Activated CD4-positive, alpha-beta memory T cell treated with anti-CD3 and anti-CD28 coated beads for 36 hours (primary cell): ENCODE measurements around the gene NELL2. TPM values are rescaled to one million over a fixed set of nuclear protein-coding genes. Genes with fewer than 3 reads are reported as not detected.

Source experiments
- CTCF ChIA-PET: fragments of 350-600 bp; sonication (Branson Sonifier 250); formaldehyde crosslinking; loops from one replicate; lab custom pipeline; 2021; ENCODE audit warnings: antibody characterized with exemption, inconsistent platforms; lab: Charles Lee
- POLR2A ChIA-PET: fragments of 350-600 bp; sonication (Branson Sonifier 250); formaldehyde crosslinking; loops from one replicate; lab custom pipeline; 2021; ENCODE audit warnings: antibody characterized with exemption; lab: Charles Lee
- DNase-seq: peaks from one replicate; pipeline ENCODE4 v3.0.0-alpha.2; 2020
- H3K27ac Mint-ChIP-seq: one replicate; pipeline ENCODE4 v1.8.0; 2021; ENCODE audit warnings: mixed read lengths
- H3K27me3 Mint-ChIP-seq: one replicate; pipeline ENCODE4 v1.8.0; 2021; ENCODE audit warnings: mixed read lengths
- H3K36me3 Mint-ChIP-seq: one replicate; pipeline ENCODE4 v1.8.0; 2021; ENCODE audit warnings: mixed read lengths
- H3K4me1 Mint-ChIP-seq: one replicate; pipeline ENCODE4 v1.8.0; 2021; ENCODE audit warnings: low read depth, mixed read lengths
- H3K4me3 Mint-ChIP-seq: one replicate; pipeline ENCODE4 v1.8.0; 2021; ENCODE audit warnings: mild to moderate bottlenecking, mixed read lengths
- H3K9me3 Mint-ChIP-seq: one replicate; pipeline ENCODE4 v1.8.0; 2021; ENCODE audit warnings: mixed read lengths
- intact Hi-C: fragments of 100-400 bp; cut with micrococcal nuclease; formaldehyde crosslinking; loops from one replicate; pipeline ENCODE4 v1.15.1; 2023
- total RNA-seq, 2 experiments: library from RNA; stranded (reverse); gene quantifications; one replicate each; pipeline ENCODE4 v1.2.3, GENCODE V29; 2021

The NELL2 gene
- total RNA-seq, 2 experiments from 2014 or later, result 40.5 to 43.5 TPM

GRCh38 chr12:44588651-44589050, 287.5 kb downstream of the NELL2 start:
- Mint-ChIP-seq H3K4me3 (no peak overlapping the region), H3K27me3 (no peaks in the 10 kb centered on the region), H3K36me3 (peaks cover 6% of the 10 kb centered on the region), H3K27ac (no peak overlapping the region), H3K9me3 (no peaks in the 10 kb centered on the region), H3K4me1 (no peaks in the 10 kb centered on the region)
- CTCF ChIA-PET, result no interaction called here
- DNase-seq, result no peak
- intact Hi-C loops, result no loop called here
- POLR2A ChIA-PET, result no interaction called here

- no peaks in the 10 kb centered on the region for H3K9me3 Mint-ChIP-seq
- ChIA-PET POLR2A (no interaction called here), CTCF (interaction anchor here (0.5 kb wide), 1 partner anchor 391 kb away, joined by 4 read pairs; no protein-coding TSS in a partner anchor)
- no peak overlapping the region for H3K27ac Mint-ChIP-seq
- H3K36me3 Mint-ChIP-seq, result peaks cover 2% of the 10 kb centered on the region
- H3K4me3 Mint-ChIP-seq, result no peak overlapping the region
- H3K4me1 Mint-ChIP-seq, result peaks cover 3% of the 10 kb centered on the region
- no peak for DNase-seq
- no peaks in the 10 kb centered on the region for H3K27me3 Mint-ChIP-seq
- intact Hi-C loops, result no loop called here
These were observed 291.5 kb downstream of the NELL2 start for GRCh38 chr12:44584625-44585024.

GRCh38 chr12:44582521-44582920, 293.6 kb downstream of the NELL2 start:
- Mint-ChIP-seq H3K4me3 (no peak overlapping the region), H3K27ac (no peak overlapping the region), H3K9me3 (peaks cover 3% of the 10 kb centered on the region), H3K36me3 (peaks cover 8% of the 10 kb centered on the region), H3K4me1 (peaks cover 3% of the 10 kb centered on the region), H3K27me3 (no peaks in the 10 kb centered on the region)
- ChIA-PET POLR2A (no interaction called here), CTCF (no interaction called here)
- intact Hi-C loops, result no loop called here
- no peak for DNase-seq

GRCh38 chr12:44581642-44582242, 294.4 kb downstream of the NELL2 start:
- CTCF ChIA-PET, result no interaction called here

GRCh38 chr12:44574586-44574985, 301.5 kb downstream of the NELL2 start:
- Mint-ChIP-seq H3K9me3 (peaks cover 3% of the 10 kb centered on the region), H3K4me1 (no peaks in the 10 kb centered on the region), H3K4me3 (no peak overlapping the region), H3K27ac (no peak overlapping the region), H3K27me3 (no peaks in the 10 kb centered on the region), H3K36me3 (peaks cover 6% of the 10 kb centered on the region)
- CTCF ChIA-PET, result no interaction called here
- intact Hi-C loops, result no loop called here
- POLR2A ChIA-PET, result no interaction called here
- DNase-seq, result no peak

More at GRCh38 chr12:44581642-44582242, 294.4 kb downstream of the NELL2 start:
- Mint-ChIP-seq H3K27ac (no peak overlapping the region), H3K4me1 (peaks cover 3% of the 10 kb centered on the region), H3K36me3 (peaks cover 8% of the 10 kb centered on the region), H3K4me3 (no peak overlapping the region), H3K9me3 (peaks cover 3% of the 10 kb centered on the region), H3K27me3 (no peaks in the 10 kb centered on the region)
- POLR2A ChIA-PET, result no interaction called here
- no peak for DNase-seq
- intact Hi-C loops, result no loop called here

- no peaks in the 10 kb centered on the region for H3K27me3 Mint-ChIP-seq
- H3K4me1 Mint-ChIP-seq, result no peaks in the 10 kb centered on the region
- CTCF ChIA-PET, result no interaction called here
- no peak for DNase-seq
- no peak overlapping the region for H3K27ac Mint-ChIP-seq
- H3K36me3 Mint-ChIP-seq, result peaks cover 5% of the 10 kb centered on the region
- POLR2A ChIA-PET, result no interaction called here
- intact Hi-C loops, result no loop called here
- H3K9me3 Mint-ChIP-seq, result peaks cover 3% of the 10 kb centered on the region
- H3K4me3 Mint-ChIP-seq, result no peak overlapping the region
These were observed 302.4 kb downstream of the NELL2 start for GRCh38 chr12:44573723-44574122.

- H3K27ac Mint-ChIP-seq, result no peak overlapping the region
- H3K4me3 Mint-ChIP-seq, result no peak overlapping the region
- no peaks in the 10 kb centered on the region for H3K4me1 Mint-ChIP-seq
- no peak for DNase-seq
- CTCF ChIA-PET, result no interaction called here
- POLR2A ChIA-PET, result no interaction called here
- H3K9me3 Mint-ChIP-seq, result no peaks in the 10 kb centered on the region
- intact Hi-C loops, result no loop called here
- H3K36me3 Mint-ChIP-seq, result peaks cover 1% of the 10 kb centered on the region
- H3K27me3 Mint-ChIP-seq, result no peaks in the 10 kb centered on the region
These were observed 305.0 kb downstream of the NELL2 start for GRCh38 chr12:44571006-44571550.

GRCh38 chr12:44570036-44570583, 306.0 kb downstream of the NELL2 start:
- Mint-ChIP-seq H3K9me3 (no peaks in the 10 kb centered on the region), H3K27ac (no peak overlapping the region), H3K36me3 (peaks cover 7% of the 10 kb centered on the region), H3K4me3 (no peak overlapping the region), H3K27me3 (no peaks in the 10 kb centered on the region), H3K4me1 (no peaks in the 10 kb centered on the region)
- CTCF ChIA-PET, result no interaction called here
- intact Hi-C loops, result no loop called here
- POLR2A ChIA-PET, result no interaction called here
- no peak for DNase-seq

- no peak overlapping the region for H3K27ac Mint-ChIP-seq
- intact Hi-C loops, result no loop called here
- no peak for DNase-seq
- H3K27me3 Mint-ChIP-seq, result no peaks in the 10 kb centered on the region
- CTCF ChIA-PET, result no interaction called here
- H3K36me3 Mint-ChIP-seq, result peaks cover 7% of the 10 kb centered on the region
- no peak overlapping the region for H3K4me3 Mint-ChIP-seq
- no peaks in the 10 kb centered on the region for H3K4me1 Mint-ChIP-seq
- POLR2A ChIA-PET, result no interaction called here
- no peaks in the 10 kb centered on the region for H3K9me3 Mint-ChIP-seq
These were observed 311.0 kb downstream of the NELL2 start for GRCh38 chr12:44565163-44565562.

GRCh38 chr12:44563486-44563885, 312.6 kb downstream of the NELL2 start:
- Mint-ChIP-seq H3K36me3 (peaks cover 7% of the 10 kb centered on the region), H3K27ac (no peak overlapping the region), H3K4me3 (no peak overlapping the region), H3K9me3 (no peaks in the 10 kb centered on the region), H3K27me3 (no peaks in the 10 kb centered on the region), H3K4me1 (no peaks in the 10 kb centered on the region)
- ChIA-PET POLR2A (no interaction called here), CTCF (interaction anchor here (0.7 kb wide), 1 partner anchor 14 kb away, joined by 3 read pairs; no protein-coding TSS in a partner anchor)
- intact Hi-C loops, result no loop called here
- DNase-seq, result no peak

- H3K9me3 Mint-ChIP-seq, result no peaks in the 10 kb centered on the region
- no peak overlapping the region for H3K27ac Mint-ChIP-seq
- H3K4me1 Mint-ChIP-seq, result peaks cover 2% of the 10 kb centered on the region
- CTCF ChIA-PET, result no interaction called here
- POLR2A ChIA-PET, result no interaction called here
- no peak for DNase-seq
- H3K27me3 Mint-ChIP-seq, result no peaks in the 10 kb centered on the region
- peaks cover 4% of the 10 kb centered on the region for H3K36me3 Mint-ChIP-seq
- intact Hi-C loops, result no loop called here
- no peak overlapping the region for H3K4me3 Mint-ChIP-seq
These were observed 317.6 kb downstream of the NELL2 start for GRCh38 chr12:44558340-44559100.

GRCh38 chr12:44555454-44555853, 320.7 kb downstream of the NELL2 start:
- no peaks in the 10 kb centered on the region for H3K9me3 Mint-ChIP-seq
- intact Hi-C loops, result no loop called here
- H3K4me1 Mint-ChIP-seq, result peaks cover 9% of the 10 kb centered on the region
- peaks cover 6% of the 10 kb centered on the region for H3K36me3 Mint-ChIP-seq
- ChIA-PET CTCF (no interaction called here), POLR2A (no interaction called here)
- no peak overlapping the region for H3K4me3 Mint-ChIP-seq
- no peaks in the 10 kb centered on the region for H3K27me3 Mint-ChIP-seq
- H3K27ac Mint-ChIP-seq, result no peak overlapping the region
- DNase-seq, result no peak
